HG03469 (cell line): ENCODE data around the gene MT1E.
"Not testable (repeated sequence)": the region's sequence is repeated elsewhere in the genome, so short reads cannot be mapped to it uniquely, and the experiment has no call there.

Experiments used
- ATAC-seq: cut with Tn5 transposase; IDR thresholded peaks from one replicate; pipeline ENCODE4 v1.9.1; 2021; ENCODE audit warnings: mild to moderate bottlenecking, moderate library complexity, moderate number of reproducible peaks; ENCODE audit not compliant: unreplicated experiment

Gene MT1E

GRCh38 chr16:56625140-56625942 lies at the start of gene MT1E:
Gene MT1E (plus strand): TSS chr16:56625781. CDS start chr16:56625852, 71 bp downstream.
- ATAC-seq, result no peak

GRCh38 chr16:56576585-56577299 lies 48.8 kb upstream of the MT1E start:
- no peak for ATAC-seq

- no peak for ATAC-seq
Measured at GRCh38 chr16:56577300-56577625, 48.3 kb upstream of the MT1E start.

- no peak for ATAC-seq
Measured at GRCh38 chr16:56580391-56581048, 45.1 kb upstream of the MT1E start.

- not testable (repeated sequence) for ATAC-seq
Measured at GRCh38 chr16:56582911-56583310, 42.7 kb upstream of the MT1E start.

GRCh38 chr16:56583351-56584168 lies 42.0 kb upstream of the MT1E start:
- no peak for ATAC-seq

GRCh38 chr16:56584276-56584675 lies 41.3 kb upstream of the MT1E start:
- ATAC-seq, result no peak

- no peak for ATAC-seq
Measured at GRCh38 chr16:56588781-56589140, 36.8 kb upstream of the MT1E start.

GRCh38 chr16:56589141-56590039 lies 36.2 kb upstream of the MT1E start, which contains the start of gene MT3:
Gene MT3 (plus strand): TSS chr16:56589528. CDS start chr16:56589591, 63 bp downstream.
- no peak for ATAC-seq

GRCh38 chr16:56591377-56592060 lies 34.1 kb upstream of the MT1E start:
- ATAC-seq, result no peak

GRCh38 chr16:56593573-56594291 lies 31.8 kb upstream of the MT1E start:
- ATAC-seq, result no peak

GRCh38 chr16:56594292-56594619 lies 31.3 kb upstream of the MT1E start:
- ATAC-seq, result no peak

GRCh38 chr16:56600398-56600999 lies 25.1 kb upstream of the MT1E start:
- no peak for ATAC-seq

- ATAC-seq, result no peak
Measured at GRCh38 chr16:56601325-56601724, 24.3 kb upstream of the MT1E start.

- no peak for ATAC-seq
Measured at GRCh38 chr16:56603589-56603988, 22.0 kb upstream of the MT1E start.

- ATAC-seq, result no peak
Measured at GRCh38 chr16:56604966-56605365, 20.6 kb upstream of the MT1E start.

- ATAC-seq, result no peak
Measured at GRCh38 chr16:56605475-56605874, 20.1 kb upstream of the MT1E start.

- ATAC-seq, result no peak
Measured at GRCh38 chr16:56606071-56606475, 19.5 kb upstream of the MT1E start.
